GM10266 (cell line): ENCODE measurements around the gene CBR4.
"Not testable (repeated sequence)": the region's sequence is repeated elsewhere in the genome, so short reads cannot be mapped to it uniquely, and the experiment has no call there.

Source experiments
- DNase-seq: peaks from one replicate; pipeline ENCODE4 v3.0.0; 2012; ENCODE audit errors: extremely low spot score
- CTCF ChIP-seq: IDR thresholded peaks from 2 replicates; pipeline ENCODE4 v1.5.1; 2012; ENCODE audit warnings: mild to moderate bottlenecking, low read depth; ENCODE audit not compliant: control insufficient read depth, insufficient read depth; ENCODE audit errors: missing control alignments

The CBR4 gene

GRCh38 chr4:169040559-169041261, 30.7 kb upstream of the CBR4 start:
- no peak for TF ChIP-seq CTCF
- no peak for DNase-seq

- no peak for TF ChIP-seq CTCF
- no peak for DNase-seq
Observed at GRCh38 chr4:169039251-169039954, 29.3 kb upstream of the CBR4 start.

GRCh38 chr4:169037506-169037905, 27.5 kb upstream of the CBR4 start:
- no peak for DNase-seq
- TF ChIP-seq CTCF: no peak

GRCh38 chr4:169035871-169036620, 26.0 kb upstream of the CBR4 start:
- not testable (repeated sequence) for DNase-seq

GRCh38 chr4:169033660-169034059, 23.6 kb upstream of the CBR4 start:
- no peak for DNase-seq
- TF ChIP-seq CTCF: no peak

GRCh38 chr4:169032883-169033645, 23.0 kb upstream of the CBR4 start:
- no peak for TF ChIP-seq CTCF
- DNase-seq: no peak

GRCh38 chr4:169032194-169032593, 22.1 kb upstream of the CBR4 start:
- no peak for TF ChIP-seq CTCF
- DNase-seq: no peak
